NCI-H2081 (cell line): Measurements from ENCODE around the gene MID2.
"Not testable (repeated sequence)": the region's sequence is repeated elsewhere in the genome, so short reads cannot be mapped to it uniquely, and the experiment has no call there.

Source experiments
- DNase-seq, 2 experiments: peaks; one replicate each; lab custom pipeline; 2025; lab: John Stamatoyannopoulos, UW

Gene MID2

GRCh38 chrX:107840971-107841370 is 15.3 kb downstream of the MID2 start:
- no peak for DNase-seq

GRCh38 chrX:107842715-107843400 is 17.2 kb downstream of the MID2 start:
- DNase-seq = no peak

GRCh38 chrX:107845625-107846024 is 20.0 kb downstream of the MID2 start:
- no peak for DNase-seq

GRCh38 chrX:107848591-107848990 is 22.9 kb downstream of the MID2 start:
- DNase-seq = no peak

- DNase-seq = peak in 1 of 2 experiments; percentile 29
Measured at GRCh38 chrX:107849747-107850421, 24.2 kb downstream of the MID2 start.

GRCh38 chrX:107850422-107850765 is 24.7 kb downstream of the MID2 start:
- no peak for DNase-seq

- DNase-seq = no peak
Measured at GRCh38 chrX:107851215-107851614, 25.5 kb downstream of the MID2 start.

GRCh38 chrX:107851665-107852064 is 26.0 kb downstream of the MID2 start:
- DNase-seq = not testable (repeated sequence)

- no peak for DNase-seq
Measured at GRCh38 chrX:107856289-107856688, 30.6 kb downstream of the MID2 start.

- DNase-seq = not testable (repeated sequence)
Measured at GRCh38 chrX:107857041-107857440, 31.4 kb downstream of the MID2 start.

GRCh38 chrX:107857837-107858236 is 32.2 kb downstream of the MID2 start:
- peak; percentile 24 to 33 for DNase-seq

- DNase-seq = no peak
Measured at GRCh38 chrX:107861056-107861455, 35.4 kb downstream of the MID2 start.

GRCh38 chrX:107871136-107871535 is 45.5 kb downstream of the MID2 start:
- DNase-seq = no peak

- no peak for DNase-seq
Measured at GRCh38 chrX:107878106-107878505, 52.4 kb downstream of the MID2 start.

GRCh38 chrX:107880054-107880610 is 54.5 kb downstream of the MID2 start:
- no peak for DNase-seq

GRCh38 chrX:107894038-107894437 is 68.4 kb downstream of the MID2 start:
- peak; percentile 61 to 76 for DNase-seq

- DNase-seq = no peak
Measured at GRCh38 chrX:107902721-107903120, 77.1 kb downstream of the MID2 start.

- DNase-seq = no peak
Measured at GRCh38 chrX:107905366-107905765, 79.7 kb downstream of the MID2 start.

GRCh38 chrX:107924136-107924746 is 98.6 kb downstream of the MID2 start:
- no peak for DNase-seq

GRCh38 chrX:107934262-107934661 is 108.6 kb downstream of the MID2 start:
- DNase-seq = no peak

- peak in 1 of 2 experiments; percentile 14 for DNase-seq
Measured at GRCh38 chrX:107935200-107935599, 109.5 kb downstream of the MID2 start.

- peak; percentile 15 to 40 for DNase-seq
Measured at GRCh38 chrX:107935664-107936433, 110.2 kb downstream of the MID2 start.
